HG02943 (cell line): ENCODE data around the gene TNIK.
A peak's percentile ranks its signal among the peaks of the same experiment; 100 is the strongest.
"Not testable (repeated sequence)": the region's sequence is repeated elsewhere in the genome, so short reads cannot be mapped to it uniquely, and the experiment has no call there.

ENCODE experiments used
- ATAC-seq: cut with Tn5 transposase; IDR thresholded peaks from one replicate; pipeline ENCODE4 v1.9.1; 2021; ENCODE audit warnings: mild to moderate bottlenecking, low read depth, moderate library complexity; ENCODE audit not compliant: unreplicated experiment

Gene TNIK

GRCh38 chr3:171122861-171123260 lies 337.3 kb downstream of the TNIK start:
- no peak for ATAC-seq

- no peak for ATAC-seq
These were observed 338.0 kb downstream of the TNIK start for GRCh38 chr3:171122240-171122639.

DNA sequence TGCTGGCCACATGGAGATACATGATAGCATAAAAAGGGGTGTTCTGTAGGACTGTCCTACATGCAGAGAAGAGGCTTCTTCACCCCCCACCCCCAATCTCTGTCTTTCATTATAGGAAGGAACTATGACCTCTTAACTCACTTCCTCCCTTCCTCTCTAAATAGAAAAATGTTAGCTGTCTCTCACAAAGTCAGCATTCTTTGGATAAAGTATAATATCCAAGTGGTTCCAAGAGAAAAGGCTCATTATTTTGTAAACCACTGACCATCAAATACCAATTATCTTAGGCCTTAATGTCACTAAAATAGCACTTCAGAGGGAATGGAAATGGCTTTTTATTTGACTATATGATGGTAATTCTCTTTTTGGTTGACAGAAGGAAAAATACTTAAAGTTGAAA lies 338.4 kb downstream of the TNIK start:
- no peak for ATAC-seq

GRCh38 chr3:171119402-171119801 lies 340.8 kb downstream of the TNIK start:
- ATAC-seq: not testable (repeated sequence)

DNA sequence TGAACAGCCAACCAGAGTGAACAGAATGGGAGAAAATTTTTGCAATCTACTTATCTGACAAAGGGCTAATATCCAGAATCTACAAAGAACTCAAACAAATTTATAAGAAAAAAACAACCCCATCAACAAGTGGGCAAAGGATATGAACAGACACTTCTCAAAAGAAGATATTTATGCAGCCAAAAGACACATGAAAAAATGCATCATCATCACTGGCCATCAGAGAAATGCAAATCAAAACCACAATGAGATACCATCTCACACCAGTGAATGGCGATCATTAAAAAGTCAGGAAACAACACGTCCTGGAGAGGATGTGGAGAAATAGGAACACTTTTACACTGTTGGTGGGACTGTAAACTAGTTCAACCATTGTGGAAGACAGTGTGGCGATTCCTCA lies 341.2 kb downstream of the TNIK start:
- ATAC-seq: not testable (repeated sequence)

DNA sequence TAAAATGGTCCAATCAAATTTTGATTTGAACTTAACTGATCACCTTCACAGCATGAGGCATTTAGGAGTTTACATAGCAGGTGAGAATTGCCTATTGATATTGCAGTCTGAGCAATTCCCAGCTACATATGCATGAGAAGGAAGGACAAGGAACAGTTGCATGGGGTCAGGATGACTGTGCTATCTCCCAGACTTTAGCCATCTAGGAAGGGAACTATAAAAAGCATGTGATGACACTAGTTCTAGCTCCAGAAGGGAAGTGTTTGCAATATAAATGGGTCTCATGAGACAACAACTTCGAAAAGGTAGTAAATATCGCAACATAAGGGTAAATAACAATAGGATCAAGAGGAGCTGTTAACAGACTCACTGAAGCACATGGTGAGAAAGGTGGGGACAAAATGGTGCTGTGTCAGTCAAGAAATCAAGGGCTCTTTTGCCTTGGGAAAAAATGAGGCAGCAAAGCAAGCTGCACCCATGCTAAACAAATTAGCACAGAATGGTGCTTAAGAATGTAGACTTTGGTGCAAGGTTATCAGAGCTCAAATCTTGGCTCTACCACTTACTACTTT lies 343.3 kb downstream of the TNIK start:
- no peak for ATAC-seq

DNA sequence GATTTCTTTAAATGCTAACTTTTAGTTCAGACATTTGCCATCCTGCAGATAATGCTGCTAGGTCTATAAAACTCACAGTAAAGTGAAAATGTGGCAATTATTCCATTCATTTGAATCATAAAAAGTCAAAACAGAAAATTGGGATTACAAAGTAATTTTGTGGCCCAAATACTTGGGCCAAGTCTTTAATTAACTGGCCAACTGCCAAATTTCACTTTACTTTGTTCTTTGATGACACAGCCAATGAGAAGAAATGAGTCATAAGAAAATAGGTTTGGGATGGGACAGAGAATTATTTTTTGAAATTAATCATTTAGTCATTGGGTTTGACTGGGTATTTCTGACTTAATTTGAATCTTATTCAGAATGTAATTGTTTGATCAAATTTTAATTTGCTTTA lies 343.8 kb downstream of the TNIK start:
- no peak for ATAC-seq

GRCh38 chr3:171115667-171116066 lies 344.5 kb downstream of the TNIK start:
- ATAC-seq: no peak

DNA sequence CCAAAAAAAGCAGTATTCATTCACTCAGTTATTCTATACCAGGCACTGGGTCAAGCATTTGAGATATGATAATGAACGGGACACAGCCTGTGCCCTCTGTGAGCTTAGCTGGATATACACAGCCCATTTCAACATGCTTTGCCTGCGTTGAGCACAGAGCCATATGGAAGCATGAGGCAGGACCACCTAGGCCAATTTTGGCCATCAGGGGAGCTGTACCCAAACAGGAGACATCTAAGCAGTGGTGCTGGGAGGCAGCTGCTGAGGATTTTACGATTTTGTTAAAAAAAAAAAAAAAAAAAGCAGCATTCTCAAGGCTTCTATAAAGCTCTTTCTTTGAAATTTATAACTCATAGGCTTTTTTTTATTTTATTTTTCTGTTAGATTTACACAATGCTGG lies 346.5 kb downstream of the TNIK start:
- ATAC-seq: no peak

GRCh38 chr3:171110715-171111114 lies 349.5 kb downstream of the TNIK start:
- ATAC-seq: no peak

- no peak for ATAC-seq
These were observed 352.1 kb downstream of the TNIK start for GRCh38 chr3:171108066-171108465.

DNA sequence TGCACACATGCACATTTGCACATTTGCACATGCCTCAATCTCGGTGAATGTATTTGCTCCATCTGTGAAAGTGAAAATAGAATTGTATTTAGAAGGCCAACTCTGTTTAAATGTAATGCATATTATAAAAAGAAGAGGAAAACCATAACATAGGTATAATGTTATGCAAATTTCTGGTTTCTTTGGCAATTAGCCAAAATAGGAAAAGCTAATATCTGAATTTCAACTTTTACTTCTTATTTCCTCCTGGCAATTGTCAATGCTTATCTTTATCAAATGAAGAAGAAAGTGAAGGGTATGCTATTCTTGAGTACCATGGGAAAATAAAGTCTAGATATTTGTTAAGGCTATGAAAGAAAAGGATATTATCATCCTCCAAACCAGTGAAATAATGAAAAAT lies 357.0 kb downstream of the TNIK start:
- ATAC-seq: no peak

- ATAC-seq: no peak
These were observed 358.1 kb downstream of the TNIK start for GRCh38 chr3:171101982-171102641.

DNA sequence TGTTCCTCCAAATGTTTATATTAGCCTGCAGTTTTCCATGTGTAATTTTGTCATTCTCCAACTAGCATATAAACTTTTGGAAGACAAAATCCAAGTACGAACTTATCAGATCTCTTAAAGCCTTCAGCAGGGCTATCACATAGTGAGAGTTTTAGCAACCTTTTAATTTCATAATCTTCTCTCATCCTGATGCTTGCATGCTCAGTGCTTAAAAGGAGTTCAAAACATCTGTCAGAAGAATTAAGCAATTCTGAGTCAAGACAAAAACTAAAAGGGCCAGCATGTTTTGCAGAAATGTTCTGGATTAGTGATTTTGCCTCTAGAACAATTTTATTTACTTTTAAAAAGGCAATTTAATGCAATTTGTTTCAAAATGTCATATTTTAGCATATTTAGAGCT lies 360.3 kb downstream of the TNIK start:
- ATAC-seq: no peak

GRCh38 chr3:171095063-171095462 lies 365.1 kb downstream of the TNIK start:
- peak; percentile 80 for ATAC-seq

DNA sequence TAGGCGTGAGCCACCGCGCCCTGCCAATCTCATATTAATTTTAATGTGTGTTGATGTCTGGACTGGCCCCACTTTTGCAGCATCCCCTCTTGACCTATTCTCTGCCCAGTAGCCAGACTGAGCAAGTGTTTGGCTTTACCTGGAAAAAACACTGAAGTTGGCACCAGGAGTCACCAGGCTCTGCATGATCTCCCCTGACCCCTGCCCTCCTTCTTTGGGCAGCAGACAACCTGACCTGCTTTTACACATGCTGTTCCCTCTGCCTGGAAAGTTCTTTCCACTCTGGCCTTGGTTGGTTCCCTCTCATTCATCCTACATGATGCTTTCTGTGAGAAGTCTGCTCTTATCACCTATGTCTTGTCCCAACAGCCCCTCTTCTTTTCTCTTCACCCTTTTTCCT lies 365.8 kb downstream of the TNIK start:
- ATAC-seq: no peak

- ATAC-seq: no peak
These were observed 366.7 kb downstream of the TNIK start for GRCh38 chr3:171093462-171093861.

DNA sequence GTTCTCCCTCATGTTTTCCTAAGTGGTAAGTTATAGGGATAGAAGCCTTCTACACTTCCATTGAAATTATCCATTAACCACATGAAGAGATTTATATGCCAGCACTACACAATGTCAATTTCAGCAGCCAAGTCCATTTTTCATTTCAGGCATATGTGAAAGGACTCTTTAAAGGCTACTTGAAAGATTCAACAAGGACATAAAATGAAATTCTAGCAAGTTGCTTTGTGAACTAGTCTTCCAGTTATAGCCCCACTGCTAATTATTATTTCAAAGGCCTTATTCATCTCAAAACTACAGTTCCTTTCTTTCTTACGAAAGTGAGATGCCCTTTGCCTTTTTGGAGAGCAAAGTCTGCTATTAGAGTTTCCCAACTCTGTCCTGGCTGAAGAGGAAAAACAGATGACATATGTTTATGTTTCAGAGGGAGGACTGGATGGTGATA lies 367.7 kb downstream of the TNIK start:
- ATAC-seq: no peak

- no peak for ATAC-seq
These were observed 369.9 kb downstream of the TNIK start for GRCh38 chr3:171090321-171090720.

DNA sequence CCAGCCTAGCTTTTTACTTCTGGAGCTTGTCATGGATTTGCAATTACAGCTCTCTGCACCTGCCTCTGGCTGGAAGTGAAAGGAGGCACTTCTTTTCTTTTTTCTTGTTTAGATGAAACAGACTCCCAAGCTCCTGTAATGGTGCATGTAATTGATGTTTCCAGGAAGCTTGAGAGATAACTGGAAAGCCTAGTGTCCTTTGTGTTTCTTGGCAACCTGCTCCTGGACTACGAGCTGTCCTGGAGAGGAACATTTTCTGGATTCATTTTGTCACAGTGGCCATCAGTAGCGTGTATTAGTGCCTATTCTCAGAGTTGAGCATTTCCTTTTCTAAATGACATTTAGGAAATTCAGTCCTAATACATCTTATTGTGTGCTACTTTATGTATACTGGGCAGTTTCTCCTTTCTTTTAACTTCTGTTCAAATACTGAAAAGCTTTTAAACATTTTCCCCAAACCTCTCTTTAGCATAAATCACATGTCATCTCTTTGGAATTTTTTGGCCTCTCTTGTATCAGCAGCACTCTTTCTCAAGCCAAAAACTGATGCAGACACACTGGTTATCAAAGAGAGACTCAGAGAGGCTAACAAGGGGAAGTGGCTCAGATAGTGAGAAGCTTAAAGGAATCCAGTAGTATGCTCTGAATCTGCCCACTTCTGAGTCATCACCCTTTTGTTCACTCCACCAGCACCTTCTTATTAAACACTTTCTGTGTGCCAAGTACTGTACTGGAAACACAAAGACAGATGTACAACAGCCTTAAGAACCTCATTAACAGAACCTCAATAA lies 371.0 kb downstream of the TNIK start:
- no peak for ATAC-seq

- no peak for ATAC-seq
These were observed 371.7 kb downstream of the TNIK start for GRCh38 chr3:171088496-171088895.

DNA sequence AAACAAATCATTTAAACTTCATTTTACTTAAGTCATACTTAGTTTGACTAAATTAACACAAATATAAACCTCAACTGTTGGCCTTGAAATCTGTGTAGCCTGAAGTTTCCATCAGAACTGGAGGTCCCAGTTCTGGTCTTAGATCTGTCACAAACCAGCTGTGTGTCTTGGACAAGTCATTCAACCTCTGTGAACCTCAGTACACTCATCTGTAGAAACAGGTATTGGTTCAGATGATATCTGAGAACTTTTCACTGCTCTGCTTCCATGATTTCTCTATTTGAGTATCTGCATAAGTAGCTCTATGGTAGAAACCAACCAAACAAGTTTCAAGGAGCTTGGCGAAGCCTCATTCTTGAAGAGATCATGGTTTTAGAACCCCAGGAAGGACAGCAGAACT lies 373.3 kb downstream of the TNIK start:
- no peak for ATAC-seq
